ELR (cell line): ENCODE measurements around the gene MLC1.

Experiments used
- DNase-seq: peaks from one replicate; pipeline ENCODE4 v3.0.0-alpha.2; 2015; ENCODE audit warnings: low read depth

The MLC1 gene

GRCh38 chr22:50058061-50058905 is 26.9 kb downstream of the MLC1 start, which contains the start of gene TTLL8:
TSS of gene TTLL8 (minus strand) at chr22:50058298.
- DNase-seq: no peak

- DNase-seq: no peak
These were observed 27.8 kb downstream of the MLC1 start for GRCh38 chr22:50057278-50058060.

- DNase-seq: no peak
These were observed 28.8 kb downstream of the MLC1 start for GRCh38 chr22:50056214-50056972.

- DNase-seq: no peak
These were observed 31.4 kb downstream of the MLC1 start for GRCh38 chr22:50053861-50054260.

GRCh38 chr22:50051930-50052329 is 33.3 kb downstream of the MLC1 start:
- DNase-seq: no peak

GRCh38 chr22:50049299-50050195 is 35.7 kb downstream of the MLC1 start:
- DNase-seq: no peak

GRCh38 chr22:50048836-50049235 is 36.4 kb downstream of the MLC1 start:
- DNase-seq: no peak

- DNase-seq: no peak
These were observed 37.0 kb downstream of the MLC1 start for GRCh38 chr22:50048061-50048765.

GRCh38 chr22:50047346-50047745 is 37.9 kb downstream of the MLC1 start:
- no peak for DNase-seq

GRCh38 chr22:50046481-50047245 is 38.6 kb downstream of the MLC1 start:
- no peak for DNase-seq

GRCh38 chr22:50046019-50046415 is 39.2 kb downstream of the MLC1 start:
- DNase-seq: no peak

GRCh38 chr22:50045211-50046018 is 39.8 kb downstream of the MLC1 start:
- DNase-seq: no peak

- DNase-seq: no peak
These were observed 40.6 kb downstream of the MLC1 start for GRCh38 chr22:50044485-50045118.

GRCh38 chr22:50041361-50042065 is 43.7 kb downstream of the MLC1 start:
- DNase-seq: no peak

GRCh38 chr22:50040717-50041116 is 44.5 kb downstream of the MLC1 start:
- DNase-seq: no peak

GRCh38 chr22:50039669-50040443 is 45.4 kb downstream of the MLC1 start:
- no peak for DNase-seq
